Measurements from ENCODE around the gene C10orf90.

DNA sequence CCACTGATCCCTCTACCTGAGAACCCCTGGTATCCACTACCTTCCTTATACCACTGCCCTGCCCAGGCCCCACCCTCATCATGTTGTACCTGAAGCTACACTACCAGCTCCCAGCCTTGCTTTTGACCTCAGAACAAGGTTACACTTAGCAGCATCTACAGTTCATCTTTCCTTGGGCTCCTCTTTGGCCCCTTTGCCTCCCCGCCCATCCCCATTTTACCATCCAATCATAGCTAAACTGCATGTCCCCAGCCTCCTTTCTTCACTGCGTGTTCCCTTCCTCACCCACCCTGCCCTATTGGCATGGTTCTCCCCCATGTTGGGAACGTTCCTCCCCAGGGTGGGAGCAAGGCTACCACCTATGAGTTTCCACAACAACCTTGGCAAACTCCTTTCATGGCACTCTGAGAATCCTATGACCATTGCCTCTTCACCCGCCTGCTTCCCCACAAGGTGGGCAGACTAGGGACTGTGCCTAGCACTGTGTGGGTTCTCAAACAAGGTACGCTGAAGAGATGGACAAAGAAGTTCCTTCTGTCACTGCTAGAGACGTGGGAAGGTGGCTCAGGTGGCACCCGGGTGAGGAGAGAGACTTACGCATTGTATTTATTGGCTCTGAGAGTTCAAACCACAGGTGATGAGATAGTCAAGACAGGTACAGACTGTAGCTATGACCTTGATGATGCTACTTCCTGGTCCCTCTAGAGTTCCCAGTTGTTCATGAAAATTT is 215.3 kb downstream of the C10orf90 start:
- TF ChIP-seq USF2 (IDR thresholded peaks at IDR 0.05; ENCODE audit: low read length), result no peak
- no peak for TF ChIP-seq GTF2F1 (IDR thresholded peaks at IDR 0.05; ENCODE audit: borderline replicate concordance, low read depth, low read length)
- no peak for TF ChIP-seq CTCF (IDR thresholded peaks at IDR 0.05; ENCODE audit: control extremely low read depth in 1 of 3, insufficient read depth in 1 of 3, low read depth in 1 of 3, low read length in 3 of 3)
- no peak for TF ChIP-seq POLR2AphosphoS5 (IDR thresholded peaks at IDR 0.05; ENCODE audit: low read depth, low read length)
- TF ChIP-seq ASH2L (IDR thresholded peaks at IDR 0.05; ENCODE audit: low read length), result no peak
- no peak for TF ChIP-seq PHF8 (conservative IDR thresholded peaks at IDR 0.05; ENCODE audit: low read depth, low read length)
- TF ChIP-seq EP300 (IDR thresholded peaks at IDR 0.05; ENCODE audit: borderline replicate concordance in 1 of 2, low read depth in 2 of 2, low read length in 2 of 2), result no peak
- no peak for TF ChIP-seq RXRA (IDR thresholded peaks at IDR 0.05; ENCODE audit: insufficient read depth, low read depth, low read length)
- TF ChIP-seq TAF7 (optimal IDR thresholded peaks at IDR 0.05; ENCODE audit: borderline replicate concordance, low read depth, low read length), result no peak
- no peak for TF ChIP-seq SRF (IDR thresholded peaks at IDR 0.05; ENCODE audit: low read depth, low read length)
- no peak for TF ChIP-seq EZH2 (IDR thresholded peaks at IDR 0.05; ENCODE audit: low read depth, low read length, severe bottlenecking)

All from H1 (cell line).